Measurements from ENCODE around the gene WFDC1. TPM values are rescaled to one million over a fixed set of nuclear protein-coding genes. Genes with fewer than 3 reads are reported as not detected.

WFDC1 gene
- total RNA-seq, 1 donor from 2014 or later: 0.24 TPM

GRCh38 chr16:84326545-84326944, 31.9 kb downstream of the WFDC1 start:
- no peak for TF ChIP-seq CTCF (IDR thresholded peaks at IDR 0.05)
- Mint-ChIP-seq H3K27ac (ENCODE audit: unreplicated experiment) (no peak overlapping the region), H3K4me1 (ENCODE audit: unreplicated experiment) (no peaks in the 10 kb centered on the region), H3K36me3 (ENCODE audit: unreplicated experiment) (no peaks in the 10 kb centered on the region), H3K9me3 (ENCODE audit: unreplicated experiment) (no peaks in the 10 kb centered on the region), H3K27me3 (ENCODE audit: unreplicated experiment) (peaks cover 30% of the 10 kb centered on the region), H3K4me3 (ENCODE audit: unreplicated experiment) (no peak overlapping the region)
- no peak for DNase-seq (ENCODE audit: extremely low spot score, unreplicated experiment)

GRCh38 chr16:84327926-84328505, 33.3 kb downstream of the WFDC1 start:
- no peak for TF ChIP-seq CTCF (IDR thresholded peaks at IDR 0.05)
- Mint-ChIP-seq H3K27me3 (ENCODE audit: unreplicated experiment) (peaks cover 25% of the 10 kb centered on the region), H3K4me3 (ENCODE audit: unreplicated experiment) (no peak overlapping the region), H3K9me3 (ENCODE audit: unreplicated experiment) (no peaks in the 10 kb centered on the region), H3K4me1 (ENCODE audit: unreplicated experiment) (no peaks in the 10 kb centered on the region), H3K27ac (ENCODE audit: unreplicated experiment) (no peak overlapping the region), H3K36me3 (ENCODE audit: unreplicated experiment) (no peaks in the 10 kb centered on the region)
- DNase-seq (ENCODE audit: extremely low spot score, unreplicated experiment): no peak

- no peaks in the 10 kb centered on the region for H3K4me1 Mint-ChIP-seq (ENCODE audit: unreplicated experiment)
- no peaks in the 10 kb centered on the region for H3K36me3 Mint-ChIP-seq (ENCODE audit: unreplicated experiment)
- no peaks in the 10 kb centered on the region for H3K9me3 Mint-ChIP-seq (ENCODE audit: unreplicated experiment)
- H3K27me3 Mint-ChIP-seq (ENCODE audit: unreplicated experiment): peaks cover 15% of the 10 kb centered on the region
- no peak for TF ChIP-seq CTCF (IDR thresholded peaks at IDR 0.05)
- no peak overlapping the region for H3K27ac Mint-ChIP-seq (ENCODE audit: unreplicated experiment)
- H3K4me3 Mint-ChIP-seq (ENCODE audit: unreplicated experiment): no peak overlapping the region
- no peak for DNase-seq (ENCODE audit: extremely low spot score, unreplicated experiment)
These were observed 34.3 kb downstream of the WFDC1 start for GRCh38 chr16:84329016-84329415.

GRCh38 chr16:84329843-84330684, 35.4 kb downstream of the WFDC1 start:
- H3K36me3 Mint-ChIP-seq (ENCODE audit: unreplicated experiment): no peaks in the 10 kb centered on the region
- no peak for DNase-seq (ENCODE audit: extremely low spot score, unreplicated experiment)

More at GRCh38 chr16:84329843-84330684, 35.4 kb downstream of the WFDC1 start:
- Mint-ChIP-seq H3K27me3 (ENCODE audit: unreplicated experiment) (peaks cover 14% of the 10 kb centered on the region), H3K4me1 (ENCODE audit: unreplicated experiment) (no peaks in the 10 kb centered on the region), H3K9me3 (ENCODE audit: unreplicated experiment) (peaks cover 4% of the 10 kb centered on the region), H3K27ac (ENCODE audit: unreplicated experiment) (no peak overlapping the region), H3K4me3 (ENCODE audit: unreplicated experiment) (no peak overlapping the region)
- no peak for TF ChIP-seq CTCF (IDR thresholded peaks at IDR 0.05)
